NCI-H2196 treated with DMSO at 0.1 percent for 48 hours (cell line): ENCODE results near the gene TSC22D2.
A peak's percentile ranks its signal among the peaks of the same experiment; 100 is the strongest.

Experiments
- DNase-seq: peaks from one replicate; lab custom pipeline; 2025; ENCODE audit not compliant: unreplicated experiment; lab: John Stamatoyannopoulos, UW

Gene TSC22D2

GRCh38 chr3:150384296-150385212 lies 23.5 kb upstream of the TSC22D2 start:
- DNase-seq: no peak

DNA sequence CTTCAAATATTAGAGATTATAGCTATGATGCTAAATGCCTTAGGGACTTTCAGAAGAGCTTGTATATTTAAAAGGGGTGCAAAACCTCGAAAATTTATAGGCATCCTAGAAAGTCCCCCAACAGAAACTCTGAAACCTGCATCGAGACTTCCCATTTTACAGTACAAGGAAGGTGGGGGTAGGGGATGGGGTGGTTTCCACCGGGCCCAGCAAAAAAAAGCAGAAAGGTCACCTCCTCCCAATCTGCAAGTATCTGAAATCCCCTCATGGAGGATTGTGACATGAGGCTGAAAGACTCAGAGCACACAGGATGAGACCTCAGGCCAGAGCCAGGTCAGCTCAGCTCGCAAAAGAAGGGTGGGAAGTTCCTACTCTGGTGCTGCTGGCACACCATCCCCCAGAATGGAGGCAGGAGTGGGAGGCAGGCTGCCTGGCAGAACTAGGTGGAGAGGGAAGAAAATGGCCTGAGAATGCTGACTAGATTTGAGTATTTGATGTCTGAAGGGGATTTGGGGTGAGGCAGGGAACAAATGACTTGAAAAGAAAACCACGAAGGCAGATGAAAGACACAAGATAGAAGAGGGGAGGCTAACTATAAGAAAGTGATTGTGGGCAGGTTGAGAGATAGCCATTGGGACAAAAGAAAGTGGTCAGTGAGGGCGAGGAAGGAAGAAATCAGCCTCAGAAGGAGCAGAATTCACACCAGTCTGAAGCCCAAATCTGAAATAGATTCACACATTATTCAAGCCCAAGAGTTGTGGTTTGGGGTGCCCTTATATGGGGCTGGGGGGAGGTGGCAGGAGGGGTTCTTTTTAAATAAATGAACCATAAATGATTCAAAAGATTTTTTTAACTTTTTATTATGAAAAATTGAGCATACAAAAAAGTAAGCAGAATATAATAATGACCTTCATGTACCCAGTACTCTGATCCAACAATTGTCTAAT lies 22.5 kb upstream of the TSC22D2 start:
- DNase-seq: no peak

DNA sequence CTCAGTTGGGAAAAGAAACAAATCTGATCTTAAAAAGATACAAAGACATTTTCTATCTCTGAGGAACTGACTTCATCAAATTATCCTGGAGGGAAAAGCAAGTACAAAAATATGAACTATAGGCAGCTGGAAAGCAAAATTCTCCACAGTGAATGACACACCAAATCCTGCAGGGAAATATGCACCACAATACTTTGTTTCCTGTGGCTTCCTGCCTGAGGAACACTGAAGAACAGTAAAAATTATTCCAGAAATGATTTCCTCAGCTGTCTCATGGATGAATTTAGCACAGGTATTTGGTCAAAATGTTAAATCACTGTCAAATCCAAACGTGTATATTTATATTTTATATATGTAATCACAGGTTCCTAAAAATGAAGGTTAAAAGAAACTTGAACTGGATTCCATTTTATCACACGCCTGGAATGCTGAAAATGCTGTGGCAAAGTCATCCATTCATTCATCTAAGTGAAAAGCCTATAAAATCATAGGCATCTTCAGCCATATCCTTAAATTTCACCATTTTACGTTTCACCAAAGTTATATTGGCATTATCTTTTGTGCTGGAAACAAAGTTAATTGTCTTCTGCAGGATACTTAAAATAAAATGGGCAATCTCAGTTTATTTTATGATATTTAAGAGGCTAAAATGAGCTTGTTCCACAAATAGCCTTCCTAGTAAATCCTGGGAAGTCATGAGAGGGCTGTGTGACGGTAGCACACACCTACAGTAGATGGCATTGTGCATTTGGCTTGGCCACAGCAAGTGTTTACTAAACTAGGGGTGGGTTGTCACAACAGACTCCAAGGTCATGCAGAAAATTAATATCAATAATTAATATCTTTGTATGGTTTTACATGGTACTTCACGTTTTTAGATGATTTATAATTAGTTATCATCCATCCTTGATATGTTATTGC lies 19.3 kb upstream of the TSC22D2 start:
- DNase-seq: no peak

DNA sequence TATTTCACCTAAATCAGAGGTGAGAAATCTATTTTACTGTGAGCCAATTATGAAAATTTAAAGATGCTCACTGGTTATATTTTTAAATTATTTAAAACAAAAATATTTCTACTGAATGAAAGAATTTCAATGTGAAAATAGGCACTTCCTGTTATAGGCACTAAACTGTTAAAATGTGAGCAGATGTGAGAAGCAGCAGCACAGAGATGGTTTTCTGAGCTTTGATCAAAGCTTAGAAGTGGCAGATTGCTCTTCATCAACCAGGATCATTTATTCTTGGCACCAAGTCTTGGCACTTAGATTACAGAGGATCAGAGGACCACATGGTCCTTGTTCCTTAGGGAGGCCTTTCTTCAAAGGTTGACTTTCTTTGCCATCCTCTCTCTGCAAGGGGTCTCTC lies 18.0 kb upstream of the TSC22D2 start:
- DNase-seq: no peak

- DNase-seq: no peak
Measured at GRCh38 chr3:150391161-150391560, 16.9 kb upstream of the TSC22D2 start.

DNA sequence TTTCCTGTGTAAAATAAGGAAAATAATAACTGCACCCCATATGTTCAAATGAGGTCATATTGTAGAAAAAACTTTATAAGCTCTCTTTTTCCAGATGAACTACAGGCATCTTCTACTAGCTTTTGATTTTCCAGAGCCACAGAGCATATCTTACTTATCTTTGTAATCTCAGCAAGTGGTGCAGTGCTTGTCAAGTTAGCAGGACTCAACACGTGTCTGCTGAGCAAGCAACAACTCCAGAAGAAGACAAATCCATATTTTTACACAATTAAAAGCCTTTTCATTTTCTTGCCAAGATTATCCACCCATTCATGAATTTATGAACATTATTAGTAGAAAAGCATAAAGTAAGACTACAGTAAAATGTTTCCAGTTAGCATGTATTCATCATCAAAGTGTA lies 14.4 kb upstream of the TSC22D2 start:
- DNase-seq: no peak

GRCh38 chr3:150394606-150395005 lies 13.5 kb upstream of the TSC22D2 start:
- no peak for DNase-seq

GRCh38 chr3:150396491-150396890 lies 11.6 kb upstream of the TSC22D2 start:
- DNase-seq: no peak

- DNase-seq: no peak
Measured at GRCh38 chr3:150396956-150397550, 11.0 kb upstream of the TSC22D2 start.

DNA sequence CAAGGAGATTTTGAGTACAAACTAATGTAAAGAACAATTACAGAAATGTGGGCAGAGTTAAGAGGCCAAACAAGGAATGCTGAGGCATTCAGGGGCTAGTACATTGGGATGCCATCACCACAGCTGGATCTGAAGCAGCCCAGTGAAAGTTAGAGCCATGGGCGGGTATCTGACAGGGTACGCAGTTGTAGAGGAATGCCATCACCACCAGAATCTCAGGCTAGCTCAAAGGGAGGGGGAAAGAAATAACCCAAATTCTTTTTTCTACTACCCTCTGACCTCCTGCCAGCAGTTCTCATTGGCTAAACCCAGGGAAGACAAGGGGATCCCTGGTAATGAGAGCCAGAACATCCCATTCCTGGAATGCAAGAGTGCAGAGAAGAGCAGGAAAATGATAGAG lies 9.0 kb upstream of the TSC22D2 start:
- DNase-seq: no peak

GRCh38 chr3:150401285-150401684 lies 6.8 kb upstream of the TSC22D2 start:
- DNase-seq: no peak

DNA sequence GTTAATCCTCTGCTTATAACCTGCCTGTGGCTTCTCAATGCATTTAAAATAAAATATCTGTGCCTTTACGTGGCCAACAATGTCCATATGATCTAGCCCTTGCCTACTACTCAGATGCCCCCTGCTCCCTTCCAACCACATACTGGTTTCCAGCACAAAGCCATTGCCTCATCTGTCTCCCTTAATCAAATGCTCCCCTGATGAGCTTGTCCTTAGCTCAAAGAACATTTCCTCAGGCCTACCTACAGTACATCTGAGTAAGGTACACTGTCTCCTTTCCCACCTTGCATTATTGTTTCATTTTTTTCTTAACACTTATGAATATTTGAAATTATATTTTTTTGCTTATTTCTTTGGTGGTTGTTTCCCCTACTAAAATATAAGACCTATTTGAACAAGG lies 5.9 kb upstream of the TSC22D2 start:
- DNase-seq: no peak

- no peak for DNase-seq
Measured at GRCh38 chr3:150404023-150404422, 4.1 kb upstream of the TSC22D2 start.

DNA sequence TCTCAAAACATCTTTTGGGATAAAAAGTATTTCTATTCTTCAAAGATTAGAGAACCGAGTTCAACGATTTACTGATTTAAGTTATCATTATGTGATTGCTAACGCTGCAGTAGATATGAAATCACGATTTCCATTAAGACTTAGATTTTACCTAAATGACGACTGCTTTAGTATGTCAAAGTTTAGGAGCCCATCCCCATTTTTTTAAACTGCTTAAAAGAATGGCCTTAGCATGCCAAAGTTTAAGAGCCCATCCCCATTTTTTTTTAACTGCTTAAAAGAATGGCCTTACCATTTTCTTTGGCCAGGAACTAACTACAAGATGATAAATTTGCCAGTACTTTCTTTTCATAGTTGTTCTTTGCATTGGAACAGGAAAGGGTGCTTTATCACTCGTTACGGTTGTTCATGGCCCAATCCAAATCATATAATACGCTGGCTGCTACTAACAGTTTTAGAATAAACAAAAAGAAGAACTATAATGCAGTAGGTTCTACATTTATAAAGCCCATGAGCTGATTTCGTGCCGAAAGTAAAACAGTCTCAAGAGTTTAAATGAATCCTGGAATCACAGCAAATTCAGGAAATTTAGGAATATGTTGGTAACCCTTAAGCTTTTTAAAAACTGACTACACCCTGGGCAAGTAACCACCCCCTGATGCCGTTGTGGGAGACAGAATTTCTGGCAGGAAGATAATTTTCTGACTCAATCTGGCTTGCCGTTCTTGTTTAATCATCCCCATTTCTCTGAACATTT lies 869 bp upstream of the TSC22D2 start:
- DNase-seq: no peak

DNA sequence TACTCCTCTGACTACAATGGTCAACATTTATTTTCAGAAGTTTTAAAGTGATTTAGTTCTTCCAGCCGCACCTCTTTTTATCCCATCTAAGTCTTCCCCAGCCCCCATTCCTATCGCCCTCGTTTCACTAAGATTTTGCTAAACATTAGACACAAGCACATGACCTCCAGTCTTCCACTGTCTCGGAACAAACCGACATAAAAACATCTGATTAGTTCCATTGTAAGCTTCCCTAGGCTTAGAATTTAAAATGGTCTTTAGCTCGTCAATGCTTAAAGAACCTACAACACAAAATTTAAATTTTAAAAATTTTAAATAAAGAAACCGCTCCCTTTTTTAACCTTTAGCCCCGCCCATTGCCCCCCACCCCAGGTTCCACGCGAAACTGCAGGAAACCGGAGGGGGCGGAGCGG lies 284 bp upstream of the TSC22D2 start:
- DNase-seq: peak; percentile 77

DNA sequence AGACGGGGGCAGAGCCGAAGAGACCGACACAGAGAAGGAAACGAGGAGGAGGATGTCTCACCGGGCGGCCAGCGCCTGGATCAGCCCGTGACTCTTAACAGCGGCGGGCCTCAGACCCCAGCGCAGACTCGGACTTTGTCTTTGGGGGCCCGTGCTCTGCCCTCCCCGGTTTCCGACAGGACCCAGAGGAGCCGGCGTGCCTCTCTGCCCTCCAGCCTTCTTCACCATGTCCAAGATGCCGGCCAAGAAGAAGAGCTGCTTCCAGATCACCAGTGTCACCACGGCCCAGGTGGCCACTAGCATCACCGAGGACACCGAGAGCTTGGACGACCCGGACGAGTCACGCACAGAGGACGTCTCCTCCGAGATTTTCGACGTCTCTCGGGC lies 1.0 kb downstream of the TSC22D2 start:
- no peak for DNase-seq

DNA sequence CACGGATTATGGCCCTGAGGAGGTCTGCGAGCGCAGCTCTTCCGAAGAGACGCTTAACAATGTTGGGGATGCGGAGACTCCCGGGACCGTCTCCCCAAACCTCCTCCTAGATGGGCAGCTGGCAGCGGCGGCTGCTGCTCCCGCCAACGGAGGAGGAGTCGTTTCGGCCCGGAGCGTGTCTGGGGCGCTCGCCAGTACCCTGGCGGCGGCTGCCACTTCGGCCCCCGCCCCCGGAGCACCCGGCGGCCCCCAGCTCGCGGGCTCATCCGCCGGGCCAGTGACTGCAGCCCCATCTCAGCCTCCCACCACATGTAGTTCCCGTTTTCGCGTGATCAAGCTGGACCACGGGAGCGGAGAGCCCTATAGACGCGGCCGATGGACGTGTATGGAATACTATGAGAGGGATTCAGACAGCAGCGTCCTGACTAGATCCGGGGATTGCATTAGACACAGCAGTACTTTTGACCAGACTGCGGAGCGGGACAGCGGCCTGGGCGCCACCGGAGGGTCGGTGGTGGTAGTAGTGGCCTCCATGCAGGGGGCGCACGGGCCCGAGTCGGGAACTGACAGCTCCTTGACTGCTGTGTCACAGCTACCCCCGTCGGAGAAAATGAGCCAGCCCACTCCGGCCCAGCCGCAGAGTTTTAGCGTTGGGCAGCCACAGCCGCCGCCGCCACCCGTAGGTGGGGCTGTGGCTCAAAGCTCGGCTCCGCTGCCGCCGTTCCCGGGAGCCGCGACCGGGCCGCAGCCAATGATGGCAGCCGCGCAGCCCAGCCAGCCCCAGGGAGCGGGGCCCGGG lies 1.6 kb downstream of the TSC22D2 start:
- DNase-seq: no peak

- DNase-seq: no peak
Measured at GRCh38 chr3:150410311-150411105, 2.4 kb downstream of the TSC22D2 start.
